HG03095 (cell line): ENCODE data around the gene RGMB.

Experiments used
- ATAC-seq: cut with Tn5 transposase; IDR thresholded peaks from one replicate; pipeline ENCODE4 v1.9.1; 2021; ENCODE audit warnings: moderate library complexity; ENCODE audit not compliant: unreplicated experiment

The RGMB gene

DNA sequence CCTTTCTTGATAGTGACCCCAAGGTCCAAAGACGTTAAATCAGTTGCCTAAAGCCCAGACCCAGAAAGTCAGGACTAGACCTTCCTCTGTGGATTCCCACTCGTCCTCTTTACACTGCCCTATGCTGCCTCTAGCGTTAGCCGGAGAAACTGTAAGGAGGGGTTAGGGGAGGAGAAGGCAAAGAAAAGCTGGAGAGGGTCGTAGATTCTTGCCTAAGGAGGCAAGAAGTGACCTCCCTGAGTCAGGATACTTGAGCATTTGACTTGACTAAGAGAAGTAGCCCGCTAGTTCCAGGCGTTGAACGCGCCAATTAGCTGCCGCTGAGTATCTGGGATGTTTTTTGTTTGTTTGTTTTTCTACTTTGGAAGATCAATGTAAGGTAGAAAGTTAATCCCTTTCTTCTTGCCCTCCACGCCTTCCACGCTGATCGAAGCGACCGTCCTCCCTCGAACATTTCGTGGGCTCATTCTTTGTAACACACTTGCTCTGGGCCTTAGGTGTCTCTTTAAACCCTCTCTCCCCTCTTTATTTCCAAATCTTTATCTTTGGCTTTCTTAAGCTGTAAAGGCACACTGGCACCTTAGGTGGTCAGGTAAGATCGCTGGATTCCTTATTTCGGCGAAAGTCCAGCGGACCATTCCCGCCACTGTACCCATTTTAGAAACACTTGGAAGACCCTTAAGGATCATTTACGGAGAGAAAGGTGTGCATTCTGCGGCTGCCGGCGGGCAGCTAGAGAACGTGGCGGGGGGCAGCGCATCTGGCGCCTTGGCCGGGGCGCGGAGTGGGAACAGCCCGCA, 5.1 kb upstream of the RGMB start:
- peak; percentile 34 for ATAC-seq

GRCh38 chr5:98768960-98769209, 4.6 kb upstream of the RGMB start:
- no peak for ATAC-seq

GRCh38 chr5:98769210-98769958, 4.1 kb upstream of the RGMB start:
- ATAC-seq = no peak

GRCh38 chr5:98769959-98770208, 3.6 kb upstream of the RGMB start:
- ATAC-seq = no peak

- ATAC-seq = no peak
Observed at GRCh38 chr5:98770209-98770910, 3.1 kb upstream of the RGMB start.

DNA sequence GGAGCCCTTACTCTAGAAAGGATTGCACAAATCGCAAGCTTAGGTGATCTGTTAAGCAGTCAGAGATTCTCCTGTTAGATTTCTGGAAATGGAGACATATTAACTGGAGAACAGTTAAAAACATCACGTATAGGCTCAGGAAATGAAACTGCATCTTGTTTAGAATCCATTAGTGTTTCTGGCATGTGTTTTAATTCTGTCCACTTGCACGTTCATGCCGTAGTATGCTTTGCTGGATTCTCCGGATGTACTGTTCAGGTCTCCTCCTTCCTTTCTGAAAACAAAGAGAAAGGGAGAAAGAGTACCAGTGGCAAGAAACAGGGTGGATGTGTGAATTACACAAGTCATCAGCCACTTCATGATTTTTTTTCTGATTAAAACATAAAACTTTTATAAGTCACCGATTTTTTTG, 2.5 kb upstream of the RGMB start:
- no peak for ATAC-seq

- ATAC-seq = no peak
Observed at GRCh38 chr5:98771382-98772109, 1.9 kb upstream of the RGMB start.

GRCh38 chr5:98772415-98773213, 849 bp upstream of the RGMB start:
- peak; percentile 22 for ATAC-seq

DNA sequence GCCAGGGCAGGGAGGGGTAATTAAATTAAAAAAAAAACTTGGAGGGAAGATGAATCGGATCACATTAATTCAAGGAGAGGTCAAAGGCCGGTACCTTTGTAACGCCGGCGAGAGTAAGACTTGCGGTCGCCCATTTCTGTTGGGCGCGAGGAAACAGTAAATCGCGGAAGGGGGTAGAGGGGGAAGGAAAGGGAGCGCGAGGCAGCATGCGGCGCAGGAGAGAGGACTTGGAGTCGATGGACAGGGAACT, 324 bp upstream of the RGMB start:
- no peak for ATAC-seq

DNA sequence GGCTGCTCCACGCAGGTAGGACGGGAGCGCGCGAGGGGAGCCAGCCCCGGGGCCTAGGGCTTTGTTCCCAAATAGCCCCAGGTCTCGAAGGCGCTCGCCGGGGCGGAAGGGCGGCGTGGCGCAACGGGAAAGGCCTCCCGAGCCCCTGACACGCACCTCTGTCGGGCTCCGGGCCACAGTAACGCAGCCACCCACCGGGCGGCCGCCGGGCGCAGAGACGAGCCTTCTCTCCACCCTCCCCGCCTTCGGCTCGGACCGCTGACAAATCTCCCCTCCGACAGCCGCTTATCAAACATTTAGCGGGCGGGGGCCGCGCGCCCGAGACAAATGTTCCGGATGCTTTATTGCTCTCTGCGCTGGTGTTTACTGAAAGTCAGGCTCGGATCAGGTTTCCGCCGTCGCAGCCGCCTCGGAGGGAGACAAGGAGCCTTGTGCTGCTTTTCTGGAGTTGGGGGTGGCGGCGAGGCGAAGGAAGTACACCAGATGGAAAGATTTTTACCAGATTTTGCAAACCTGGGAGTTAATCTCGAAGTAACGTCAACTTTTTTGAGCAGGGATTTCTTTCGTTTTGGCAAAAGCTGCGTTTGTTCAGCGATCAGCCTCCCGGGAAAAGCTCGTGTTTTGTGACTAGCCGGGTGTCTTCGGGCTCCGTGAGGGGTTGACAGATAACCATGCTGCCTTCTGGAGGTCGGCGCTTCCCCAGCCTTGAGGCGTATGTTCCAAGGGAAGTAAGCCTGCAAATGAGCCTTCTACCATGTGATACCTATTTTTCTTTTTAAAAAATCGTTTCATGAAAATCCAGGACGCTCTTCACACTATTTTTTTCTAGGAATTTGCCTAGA, 950 bp downstream of the RGMB start:
- peak; percentile 26 for ATAC-seq

- no peak for ATAC-seq
Observed at GRCh38 chr5:98775246-98776065, 2.0 kb downstream of the RGMB start.

GRCh38 chr5:98776066-98776705, 2.7 kb downstream of the RGMB start:
- ATAC-seq = no peak

GRCh38 chr5:98777295-98777694, 3.8 kb downstream of the RGMB start:
- no peak for ATAC-seq

- no peak for ATAC-seq
Observed at GRCh38 chr5:98779264-98779877, 5.9 kb downstream of the RGMB start.

- ATAC-seq = no peak
Observed at GRCh38 chr5:98780390-98780789, 6.9 kb downstream of the RGMB start.

DNA sequence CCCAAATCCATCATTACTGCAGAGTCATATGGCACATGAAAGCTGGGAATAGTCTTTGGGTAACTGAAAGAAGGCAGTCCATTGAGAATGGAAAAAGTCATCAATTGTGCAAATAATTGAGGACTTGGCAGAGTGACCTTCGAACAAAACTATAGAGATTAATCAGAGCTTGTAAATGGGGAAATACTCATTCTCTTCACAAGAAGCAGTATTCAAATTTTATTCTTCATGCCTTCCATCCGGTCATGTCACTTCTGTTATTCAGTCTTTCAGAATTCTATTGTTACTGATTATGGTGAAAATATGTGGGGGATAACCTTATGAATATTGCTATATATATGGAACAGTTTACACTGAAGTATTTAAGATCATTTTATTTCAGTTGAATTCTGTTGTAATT, 8.1 kb downstream of the RGMB start:
- ATAC-seq = no peak

DNA sequence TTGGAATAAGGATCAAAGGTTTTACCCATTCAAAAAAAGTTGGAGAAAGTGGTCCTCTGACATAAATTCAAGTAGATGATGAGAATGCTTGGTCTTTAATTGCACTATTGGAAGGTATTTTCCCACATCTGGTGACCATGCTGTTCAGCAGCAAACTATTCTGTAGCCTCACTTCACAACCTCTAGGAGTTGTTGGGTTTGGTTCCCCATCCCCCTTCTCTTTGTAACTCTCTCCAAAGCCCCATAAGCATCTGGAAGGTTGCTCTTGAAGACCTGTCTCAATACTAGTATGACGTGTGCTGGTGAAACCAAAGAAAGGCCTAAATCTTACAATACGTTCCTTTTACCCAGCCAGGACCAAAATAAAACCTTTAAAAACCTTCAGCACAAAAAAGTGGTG, 8.5 kb downstream of the RGMB start:
- no peak for ATAC-seq

- no peak for ATAC-seq
Observed at GRCh38 chr5:98783051-98783649, 9.7 kb downstream of the RGMB start.
